ENCODE data around the gene PALD1. TPM values are rescaled to one million over a fixed set of nuclear protein-coding genes. Genes with fewer than 3 reads are reported as not detected.

Gene PALD1
- total RNA-seq, 3 donors from 2014 or later: 1.9 to 7.5 (median 5.9) TPM

DNA sequence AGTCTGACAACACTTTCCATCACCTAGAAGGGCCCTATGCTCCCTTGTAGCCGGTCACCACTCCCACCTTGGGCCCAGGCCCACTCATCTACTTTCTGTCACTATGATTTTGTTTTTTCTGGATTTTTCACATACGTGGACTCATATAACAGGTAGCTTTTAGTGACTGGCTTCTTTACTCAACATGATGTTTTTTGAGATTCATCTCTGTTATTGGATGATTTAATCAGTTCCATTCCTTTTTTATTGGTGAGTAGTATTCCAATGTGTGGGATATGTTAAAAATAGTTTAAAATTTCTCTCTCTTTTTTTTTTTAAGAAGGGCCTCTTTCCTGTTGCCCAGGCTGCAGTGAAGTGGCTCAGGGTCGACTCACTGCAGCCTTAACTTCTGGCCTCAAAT is 9.3 kb downstream of the PALD1 start:
- no peak overlapping the region for H3K27ac ChIP-seq
- no peaks in the 10 kb centered on the region for H3K36me3 ChIP-seq
- H3K4me1 ChIP-seq: no peaks in the 10 kb centered on the region
- no peaks in the 10 kb centered on the region for H3K27me3 ChIP-seq
- intact Hi-C loops (cut with DNase I; ENCODE audit: low total_unique reads): no loop called here
- TF ChIP-seq, protein P1, sequence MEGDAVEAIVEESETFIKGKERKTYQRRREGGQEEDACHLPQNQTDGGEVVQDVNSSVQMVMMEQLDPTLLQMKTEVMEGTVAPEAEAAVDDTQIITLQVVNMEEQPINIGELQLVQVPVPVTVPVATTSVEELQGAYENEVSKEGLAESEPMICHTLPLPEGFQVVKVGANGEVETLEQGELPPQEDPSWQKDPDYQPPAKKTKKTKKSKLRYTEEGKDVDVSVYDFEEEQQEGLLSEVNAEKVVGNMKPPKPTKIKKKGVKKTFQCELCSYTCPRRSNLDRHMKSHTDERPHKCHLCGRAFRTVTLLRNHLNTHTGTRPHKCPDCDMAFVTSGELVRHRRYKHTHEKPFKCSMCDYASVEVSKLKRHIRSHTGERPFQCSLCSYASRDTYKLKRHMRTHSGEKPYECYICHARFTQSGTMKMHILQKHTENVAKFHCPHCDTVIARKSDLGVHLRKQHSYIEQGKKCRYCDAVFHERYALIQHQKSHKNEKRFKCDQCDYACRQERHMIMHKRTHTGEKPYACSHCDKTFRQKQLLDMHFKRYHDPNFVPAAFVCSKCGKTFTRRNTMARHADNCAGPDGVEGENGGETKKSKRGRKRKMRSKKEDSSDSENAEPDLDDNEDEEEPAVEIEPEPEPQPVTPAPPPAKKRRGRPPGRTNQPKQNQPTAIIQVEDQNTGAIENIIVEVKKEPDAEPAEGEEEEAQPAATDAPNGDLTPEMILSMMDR (IDR thresholded peaks at IDR 0.05): no peak
- H3K9me3 ChIP-seq: no peaks in the 10 kb centered on the region
- DNase-seq (ENCODE audit: low spot score in 2 of 2): no peak
- no peak overlapping the region for H3K4me3 ChIP-seq

DNA sequence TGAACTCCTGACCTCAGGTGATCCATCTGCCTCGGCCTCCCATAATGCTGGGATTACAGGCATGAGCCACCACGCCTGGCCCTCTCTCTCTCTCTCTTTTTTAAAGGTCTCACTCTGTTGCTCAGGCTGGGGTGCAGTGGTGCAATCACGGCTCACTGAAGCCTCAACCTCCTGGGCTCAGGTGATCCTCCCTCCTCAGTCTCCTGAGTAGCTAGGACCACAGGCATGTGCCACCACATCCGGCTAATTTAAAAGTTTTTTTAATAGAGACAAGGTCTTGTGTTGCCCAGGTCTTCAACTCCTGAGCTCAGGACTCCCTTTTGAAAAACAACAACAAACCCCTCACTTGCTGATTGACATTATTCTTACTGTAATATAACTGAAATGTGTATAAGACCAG is 11.6 kb downstream of the PALD1 start:
- intact Hi-C loops (cut with DNase I; ENCODE audit: low total_unique reads): no loop called here
- H3K27ac ChIP-seq: no peak overlapping the region

DNA sequence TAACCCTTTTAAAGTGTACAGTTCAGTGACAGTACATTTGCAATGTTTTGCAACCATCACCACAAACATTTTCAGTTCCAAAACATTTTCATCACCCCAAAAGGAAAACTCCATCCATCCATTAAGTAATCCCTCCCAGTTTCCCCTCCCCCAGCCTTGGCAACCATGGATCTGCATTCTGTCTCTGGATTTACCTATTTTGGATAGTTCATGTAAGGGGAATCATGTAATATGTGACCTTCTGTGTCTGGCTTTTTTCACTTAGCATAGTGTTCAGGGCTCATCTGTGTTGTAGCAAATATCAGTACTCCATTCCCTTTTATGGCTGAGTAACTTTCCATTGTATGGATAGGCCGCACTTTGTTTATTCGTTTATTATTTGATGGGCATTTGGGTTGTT is 13.0 kb downstream of the PALD1 start:
- TF ChIP-seq, protein P1 (IDR thresholded peaks at IDR 0.05): no peak
- no peak for TF ChIP-seq POLR2A (IDR thresholded peaks at IDR 0.05)
- TF ChIP-seq POLR2AphosphoS5 (IDR thresholded peaks at IDR 0.05): no peak
- intact Hi-C loops (cut with DNase I; ENCODE audit: low total_unique reads): no loop called here
- Histone ChIP-seq H3K27ac (no peak overlapping the region), H3K27me3 (no peaks in the 10 kb centered on the region), H3K36me3 (no peaks in the 10 kb centered on the region), H3K9me3 (no peaks in the 10 kb centered on the region), H3K4me3 (no peak overlapping the region), H3K4me1 (no peaks in the 10 kb centered on the region)
- DNase-seq (ENCODE audit: low spot score in 2 of 2): no peak

More for the DNA sequence above, 11.6 kb downstream of the PALD1 start:
- no peaks in the 10 kb centered on the region for H3K36me3 ChIP-seq
- no peak overlapping the region for H3K4me3 ChIP-seq
- H3K4me1 ChIP-seq: no peaks in the 10 kb centered on the region
- DNase-seq (ENCODE audit: low spot score in 2 of 2): no peak
- no peaks in the 10 kb centered on the region for H3K27me3 ChIP-seq
- TF ChIP-seq POLR2A (IDR thresholded peaks at IDR 0.05): no peak
- no peak for TF ChIP-seq POLR2AphosphoS5 (IDR thresholded peaks at IDR 0.05)
- TF ChIP-seq, protein P1 (IDR thresholded peaks at IDR 0.05): no peak
- no peaks in the 10 kb centered on the region for H3K9me3 ChIP-seq

DNA sequence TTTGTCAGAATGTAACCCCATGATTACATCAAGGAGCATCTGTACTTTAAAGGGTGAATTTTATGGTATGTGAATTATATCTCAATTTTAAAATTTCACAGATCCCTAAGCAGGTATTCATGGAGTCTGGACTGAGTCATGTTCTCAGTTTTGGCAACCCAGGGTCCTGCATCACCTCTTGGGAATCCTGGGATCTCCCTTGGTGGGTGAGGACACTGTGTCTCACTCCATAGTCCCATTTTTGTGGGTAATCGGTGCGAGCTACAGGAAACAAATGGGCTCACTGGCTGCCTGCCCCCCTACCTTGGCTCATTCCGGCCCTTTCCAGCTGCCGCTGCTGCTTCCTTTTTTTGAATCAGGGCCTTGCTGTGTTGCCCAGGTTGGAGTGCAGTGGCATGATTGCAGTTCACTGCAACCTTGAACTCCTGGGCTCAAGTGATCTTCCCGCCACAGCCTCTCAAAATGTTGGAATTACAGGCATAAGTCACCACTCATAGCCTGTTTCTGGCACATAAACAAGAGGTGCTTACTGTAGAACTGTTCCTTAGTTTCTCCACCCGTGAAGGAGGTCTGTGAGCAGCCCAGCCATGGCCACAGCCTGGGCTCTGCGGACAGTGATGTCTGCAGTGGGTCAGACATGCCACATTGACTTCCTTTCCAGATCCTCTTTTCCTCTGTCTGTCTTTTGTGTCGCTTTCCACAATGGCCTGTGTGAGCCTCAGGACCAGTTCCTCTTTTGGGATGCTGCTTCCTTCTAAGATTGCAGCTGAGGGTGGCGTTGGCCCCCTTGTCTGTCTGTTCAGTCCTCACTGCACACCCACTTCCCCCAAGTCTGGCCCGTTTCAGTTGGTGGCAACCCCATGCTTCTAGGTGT is 14.5 kb downstream of the PALD1 start:
- DNase-seq (ENCODE audit: low spot score in 2 of 2): no peak
- no peak overlapping the region for H3K4me3 ChIP-seq
- no peaks in the 10 kb centered on the region for H3K27me3 ChIP-seq
- no peak overlapping the region for H3K27ac ChIP-seq
- no peaks in the 10 kb centered on the region for H3K36me3 ChIP-seq
- no peak for TF ChIP-seq POLR2A (IDR thresholded peaks at IDR 0.05)
- TF ChIP-seq, protein P1 (IDR thresholded peaks at IDR 0.05): no peak
- no peak for TF ChIP-seq POLR2AphosphoS5 (IDR thresholded peaks at IDR 0.05)
- no peaks in the 10 kb centered on the region for H3K9me3 ChIP-seq
- intact Hi-C loops (cut with DNase I; ENCODE audit: low total_unique reads): no loop called here
- no peaks in the 10 kb centered on the region for H3K4me1 ChIP-seq

DNA sequence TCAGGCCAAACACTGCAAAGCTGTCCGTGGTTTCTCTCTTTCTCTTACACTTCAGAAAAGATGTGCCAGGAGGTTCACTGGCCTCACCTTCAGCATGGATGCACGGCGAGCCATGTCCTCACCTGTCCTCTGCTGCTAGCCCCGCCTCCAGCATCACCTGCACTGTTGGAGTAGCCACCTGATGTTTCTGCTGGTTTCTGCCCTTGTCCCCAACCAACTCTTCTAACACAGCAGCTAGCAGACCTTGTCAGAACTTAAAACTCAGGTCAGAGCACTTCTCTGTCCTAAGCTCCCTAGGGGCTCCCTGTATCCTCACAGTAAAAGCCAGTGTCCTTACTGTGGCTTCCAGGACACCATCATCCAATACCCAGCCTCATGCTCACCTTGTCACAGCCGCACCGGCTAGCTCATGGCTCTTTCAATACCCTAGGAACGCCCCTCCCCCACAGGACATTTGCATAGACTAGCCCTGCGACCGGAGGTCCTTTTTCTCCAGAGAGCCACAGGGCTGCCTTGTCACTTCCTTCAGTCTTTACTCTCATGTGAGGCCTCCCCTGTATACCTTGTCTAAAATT is 15.2 kb downstream of the PALD1 start:
- Histone ChIP-seq H3K9me3 (no peaks in the 10 kb centered on the region), H3K4me1 (no peaks in the 10 kb centered on the region), H3K36me3 (no peaks in the 10 kb centered on the region), H3K27ac (no peak overlapping the region), H3K4me3 (no peak overlapping the region), H3K27me3 (no peaks in the 10 kb centered on the region)
- TF ChIP-seq, protein P1 (IDR thresholded peaks at IDR 0.05): no peak
- no peak for TF ChIP-seq POLR2A (IDR thresholded peaks at IDR 0.05)
- TF ChIP-seq POLR2AphosphoS5 (IDR thresholded peaks at IDR 0.05): no peak
- DNase-seq (ENCODE audit: low spot score in 2 of 2): no peak
- intact Hi-C loops (cut with DNase I; ENCODE audit: low total_unique reads): no loop called here

All from breast epithelium (tissue), 4 donors.